Kidney (tissue), 22 donors: Measurements from ENCODE around the gene MFSD2A. TPM values are rescaled to one million over a fixed set of nuclear protein-coding genes. Genes with fewer than 3 reads are reported as not detected.

Source experiments
- DNase-seq, 5 donors: peaks; one replicate each; pipeline ENCODE4 v3.0.0-alpha.2; 2013 to 2020
- FAIRE-seq: peaks from 2 replicates; lab custom pipeline; 2012; peaks lifted over from hg19 to GRCh38; lab: Jason Lieb, UNC
- H3K27ac ChIP-seq, 2 donors: one replicate each; pipeline ENCODE4 v1.7.0; 2013; ENCODE audit warnings: low read depth in 2 of 2, low read length in 2 of 2, inconsistent platforms in 1 of 2
- H3K27me3 ChIP-seq: one replicate; pipeline ENCODE4 v1.7.1; 2013; ENCODE audit warnings: low read length, inconsistent platforms; ENCODE audit not compliant: control insufficient read depth, insufficient read depth
- H3K36me3 ChIP-seq, 3 donors: one replicate each; pipeline versions ENCODE4 v1.7.0 to v1.7.1; 2013; ENCODE audit warnings: low read length in 3 of 3, control low read depth in 1 of 3, inconsistent platforms in 1 of 3; ENCODE audit not compliant: insufficient read depth in 3 of 3, control insufficient read depth in 2 of 3
- H3K4me1 ChIP-seq, 3 donors: one replicate each; pipeline versions ENCODE4 v1.7.0 to v1.7.1; 2013; ENCODE audit warnings: low read length in 3 of 3, inconsistent platforms in 1 of 3, low read depth in 1 of 3; ENCODE audit not compliant: control insufficient read depth in 2 of 3, insufficient read depth in 2 of 3
- H3K4me3 ChIP-seq, 3 donors: one replicate each; pipeline versions ENCODE4 v1.7.0 to v1.8.1; 2013; ENCODE audit warnings: low read length in 3 of 3, control low read depth in 1 of 3, inconsistent platforms in 1 of 3
- H3K9ac ChIP-seq, 3 donors: one replicate each; pipeline versions ENCODE4 v1.7.0 to v1.7.1; 2013; ENCODE audit warnings: low read length in 3 of 3, control low read depth in 1 of 3, inconsistent platforms in 1 of 3
- H3K9me3 ChIP-seq, 3 donors: one replicate each; pipeline versions ENCODE4 v1.7.0 to v1.7.1; 2013; ENCODE audit warnings: low read length in 3 of 3, control low read depth in 1 of 3, inconsistent platforms in 1 of 3; ENCODE audit not compliant: control insufficient read depth in 2 of 3, insufficient read depth in 1 of 3
- intact Hi-C: fragments of 100-400 bp; cut with DNase I; formaldehyde crosslinking; loops from one replicate; pipeline ENCODE4 v1.11.1; 2022
- long read RNA-seq, 10 donors: library from polyadenylated mRNA in 1 of 10; unstranded in 1 of 10; transcript quantifications; one replicate each; pipeline ENCODE4 v2.0.0 and lab custom pipeline, GENCODE V29; 2021 to 2026
- polyA plus RNA-seq: library from polyadenylated mRNA; stranded (reverse); fragments of 350-450 nt; fragmentation: Illumina TruSeq; extraction: RNeasy Lipid Tissue Mini Kit (QIAGEN cat#74804); gene quantifications from one replicate; pipeline ENCODE4 v1.2.3, GENCODE V29; 2014; ENCODE audit warnings: low read depth, low replicate concordance; ENCODE audit not compliant: insufficient read depth
- total RNA-seq: library from RNA; stranded (reverse); fragmentation: NEBNext Ultra II Directional; extraction: Animal tissue kit (Norgen Biotek cat#: 25700); gene quantifications from one replicate; pipeline ENCODE4 v1.2.1, GENCODE V29; 2021
- TF ChIP-seq, protein P1 (sequence below): IDR thresholded peaks from 3 replicates; pipeline ENCODE4 v1.5.1; 2012; ENCODE audit warnings: mild to moderate bottlenecking, moderate library complexity, borderline replicate concordance; ENCODE audit not compliant: insufficient read depth; ENCODE audit errors: extremely low read depth
- donor health status: control.
- donor health status: control.
- donor health status: control.
- donor health status: control.
- donor health status: control.
- donor health status: DM: yes; HTN: yes; CAD: no.
- donor health status: Normal renal cell carcinoma (clear cell type).

Gene MFSD2A
- 10.5 TPM for total RNA-seq
- polyA plus RNA-seq: 10.0 TPM
- long read RNA-seq, donor 1: 0 reads
- long read RNA-seq, donor 2: 0 reads
- long read RNA-seq, donor 3, partial matches to known transcripts: 0 of 3 reads
- long read RNA-seq, donor 3, other reads (novel, unspliced or antisense): 0 of 3 reads
- long read RNA-seq, donor 4: 0 reads
- long read RNA-seq, donor 5: 0 reads
- long read RNA-seq, donor 6: 0 reads
- long read RNA-seq, donor 7, partial matches to known transcripts: 4 of 13 reads
- long read RNA-seq, donor 7, other reads (novel, unspliced or antisense): 7 of 13 reads
- long read RNA-seq, donor 8: 0 reads
- long read RNA-seq, donor 9: 0 reads
- long read RNA-seq, donor 10: 0 reads

DNA sequence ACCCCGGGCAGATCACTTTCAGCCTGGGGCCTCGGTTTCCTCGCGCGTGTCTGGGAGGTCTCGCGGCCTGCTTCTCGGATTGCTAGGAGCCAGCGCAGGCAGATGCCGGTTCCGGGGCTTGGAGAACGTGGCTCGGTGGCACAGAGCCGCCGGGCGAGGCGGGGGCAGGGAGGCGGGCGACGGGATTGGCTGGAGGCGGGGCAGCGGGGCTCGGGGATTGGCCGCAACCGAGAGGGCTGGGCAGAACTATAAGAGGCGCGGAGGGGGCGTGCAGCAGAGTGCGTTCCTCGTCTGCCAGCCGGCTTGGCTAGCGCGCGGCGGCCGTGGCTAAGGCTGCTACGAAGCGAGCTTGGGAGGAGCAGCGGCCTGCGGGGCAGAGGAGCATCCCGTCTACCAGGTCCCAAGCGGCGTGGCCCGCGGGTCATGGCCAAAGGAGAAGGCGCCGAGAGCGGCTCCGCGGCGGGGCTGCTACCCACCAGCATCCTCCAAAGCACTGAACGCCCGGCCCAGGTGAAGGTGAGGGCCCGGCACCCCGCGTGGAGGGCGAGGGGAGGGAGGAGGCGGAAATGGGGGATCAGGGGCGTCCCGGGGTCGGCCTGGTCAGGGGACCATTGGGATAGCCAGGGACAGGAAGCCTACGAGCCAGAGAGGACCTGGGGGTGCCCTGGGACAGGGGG lies at the start of gene MFSD2A:
MFSD2A (plus strand) TSS at position 276 of the 677 bp plus-strand sequence; CDS start at position 424, 148 bp downstream.
- peak within 1 kb of the TSS in 1 of 2 donors; percentile 14 for H3K27ac ChIP-seq
- H3K4me3 ChIP-seq: peak within 1 kb of the TSS; percentile 12 to 54 (median 40)
- FAIRE-seq: no peak
- H3K27me3 ChIP-seq: peaks cover 2% of the 10 kb centered on the region
- intact Hi-C loops: no loop called here
- no peaks in the 10 kb centered on the region for H3K9me3 ChIP-seq
- no peaks in the 10 kb centered on the region for H3K36me3 ChIP-seq
- H3K9ac ChIP-seq: peak within 1 kb of the TSS in 2 of 3 donors; percentile 4 to 51
- peaks cover 0 to 12% (median 12%) of the 10 kb centered on the region in 3 donors for H3K4me1 ChIP-seq
- TF ChIP-seq, protein P1, sequence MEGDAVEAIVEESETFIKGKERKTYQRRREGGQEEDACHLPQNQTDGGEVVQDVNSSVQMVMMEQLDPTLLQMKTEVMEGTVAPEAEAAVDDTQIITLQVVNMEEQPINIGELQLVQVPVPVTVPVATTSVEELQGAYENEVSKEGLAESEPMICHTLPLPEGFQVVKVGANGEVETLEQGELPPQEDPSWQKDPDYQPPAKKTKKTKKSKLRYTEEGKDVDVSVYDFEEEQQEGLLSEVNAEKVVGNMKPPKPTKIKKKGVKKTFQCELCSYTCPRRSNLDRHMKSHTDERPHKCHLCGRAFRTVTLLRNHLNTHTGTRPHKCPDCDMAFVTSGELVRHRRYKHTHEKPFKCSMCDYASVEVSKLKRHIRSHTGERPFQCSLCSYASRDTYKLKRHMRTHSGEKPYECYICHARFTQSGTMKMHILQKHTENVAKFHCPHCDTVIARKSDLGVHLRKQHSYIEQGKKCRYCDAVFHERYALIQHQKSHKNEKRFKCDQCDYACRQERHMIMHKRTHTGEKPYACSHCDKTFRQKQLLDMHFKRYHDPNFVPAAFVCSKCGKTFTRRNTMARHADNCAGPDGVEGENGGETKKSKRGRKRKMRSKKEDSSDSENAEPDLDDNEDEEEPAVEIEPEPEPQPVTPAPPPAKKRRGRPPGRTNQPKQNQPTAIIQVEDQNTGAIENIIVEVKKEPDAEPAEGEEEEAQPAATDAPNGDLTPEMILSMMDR: no peak
- peak; percentile 91 to 96 (median 92) for DNase-seq

DNA sequence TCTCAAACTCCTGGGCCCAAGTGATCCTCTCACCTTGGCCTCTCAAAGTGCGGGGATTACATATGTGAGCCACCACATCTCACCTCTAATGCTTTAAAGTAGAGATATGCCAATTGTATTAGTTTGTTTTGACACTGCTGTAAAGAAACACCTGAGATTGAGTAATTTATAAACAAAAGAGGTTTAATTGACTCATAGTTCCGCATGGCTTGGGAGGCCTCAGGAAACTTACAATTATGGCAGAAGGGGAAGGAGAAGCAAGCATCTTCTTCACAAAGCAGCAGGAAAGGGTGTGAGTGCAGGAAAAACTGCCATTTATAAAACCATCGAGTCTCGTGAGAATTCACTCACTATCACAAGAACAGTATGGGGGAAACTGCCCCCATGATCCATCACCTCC lies 49.8 kb upstream of the MFSD2A start:
- intact Hi-C loops: no loop called here
- Histone ChIP-seq H3K36me3 (no peaks in the 10 kb centered on the region), H3K27me3 (peaks cover 4% of the 10 kb centered on the region), H3K9me3 (no peaks in the 10 kb centered on the region), H3K4me3 (no peak overlapping the region), H3K9ac (no peak overlapping the region), H3K27ac (no peak overlapping the region), H3K4me1 (peaks cover 0 to 2% (median 0%) of the 10 kb centered on the region in 3 donors)
- TF ChIP-seq, protein P1: no peak
- DNase-seq (no peak), FAIRE-seq (no peak)

DNA sequence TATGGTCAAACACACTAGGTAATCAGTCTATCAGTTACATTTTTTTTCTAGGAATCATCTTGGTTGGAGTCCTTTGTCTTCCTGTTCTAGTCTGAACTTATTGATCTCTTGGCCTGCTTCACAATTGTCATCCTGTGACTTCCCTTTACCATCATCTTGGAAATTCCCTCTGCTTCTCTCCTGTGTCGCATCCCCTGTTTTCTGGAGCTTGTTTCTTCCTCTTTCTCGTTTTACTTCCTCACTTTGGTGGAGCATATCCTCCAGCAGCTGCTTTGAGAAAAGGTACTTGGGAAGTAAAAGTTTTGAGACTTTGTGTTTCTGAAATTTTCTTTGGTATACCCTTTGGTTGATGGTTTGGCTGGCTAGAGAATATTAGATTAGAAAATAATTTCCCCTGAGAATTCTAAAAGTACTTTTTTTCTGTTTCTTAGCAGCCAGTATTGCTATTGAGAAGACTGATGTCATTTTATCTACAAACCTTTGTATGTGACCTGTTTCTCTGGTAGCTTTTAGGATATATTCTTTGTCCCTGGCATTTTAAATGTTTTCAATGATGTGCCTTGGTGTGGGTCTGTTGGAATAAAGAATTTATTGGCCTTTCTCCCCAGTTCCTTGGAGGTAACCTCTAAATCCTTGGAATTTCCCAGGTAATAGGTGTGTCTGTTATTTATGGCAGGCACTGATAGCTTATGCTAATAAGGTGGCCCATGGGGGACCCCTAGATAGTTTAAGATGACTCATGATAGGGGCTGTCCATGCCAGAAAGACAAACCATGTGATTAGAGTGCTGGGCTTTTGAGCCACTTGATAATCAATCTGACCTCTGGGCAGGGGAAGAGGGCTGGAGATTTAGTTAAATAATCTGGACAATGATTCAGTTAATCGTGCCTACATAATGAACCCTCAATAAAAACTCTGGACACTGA lies 47.2 kb upstream of the MFSD2A start:
- TF ChIP-seq, protein P1: no peak
- H3K27ac ChIP-seq: no peak overlapping the region
- no peak for FAIRE-seq
- no peaks in the 10 kb centered on the region for H3K9me3 ChIP-seq
- no peaks in the 10 kb centered on the region for H3K36me3 ChIP-seq
- H3K27me3 ChIP-seq: peaks cover 4% of the 10 kb centered on the region
- DNase-seq: no peak
- H3K4me3 ChIP-seq: no peak overlapping the region
- H3K4me1 ChIP-seq: no peaks in the 10 kb centered on the region
- intact Hi-C loops: no loop called here
- H3K9ac ChIP-seq: no peak overlapping the region
